Bone marrow (tissue), 2 donors: ENCODE data around the gene NAT16.
"Not testable (repeated sequence)": the region's sequence is repeated elsewhere in the genome, so short reads cannot be mapped to it uniquely, and the experiment has no call there.

Experiments used
- DNase-seq, 2 donors: peaks; one replicate each; lab custom pipeline; 2025; lab: John Stamatoyannopoulos, UW

NAT16 gene

DNA sequence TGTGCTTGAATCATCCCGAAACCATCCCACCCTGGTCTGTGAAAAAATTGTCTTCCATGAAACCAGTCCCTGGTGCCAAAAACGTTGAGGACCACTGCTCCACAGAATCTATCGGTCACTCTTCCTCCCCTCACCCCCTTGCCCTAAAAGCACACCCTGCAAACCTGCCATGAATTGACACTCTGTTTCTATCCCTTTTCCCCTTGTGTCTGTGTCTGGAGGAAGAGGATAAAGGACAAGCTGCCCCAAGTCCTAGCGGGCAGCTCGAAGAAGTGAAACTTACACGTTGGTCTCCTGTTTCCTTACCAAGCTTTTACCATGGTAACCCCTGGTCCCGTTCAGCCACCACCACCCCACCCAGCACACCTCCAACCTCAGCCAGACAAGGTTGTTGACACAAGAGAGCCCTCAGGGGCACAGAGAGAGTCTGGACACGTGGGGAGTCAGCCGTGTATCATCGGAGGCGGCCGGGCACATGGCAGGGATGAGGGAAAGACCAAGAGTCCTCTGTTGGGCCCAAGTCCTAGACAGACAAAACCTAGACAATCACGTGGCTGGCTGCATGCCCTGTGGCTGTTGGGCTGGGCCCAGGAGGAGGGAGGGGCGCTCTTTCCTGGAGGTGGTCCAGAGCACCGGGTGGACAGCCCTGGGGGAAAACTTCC is 54.0 kb downstream of the NAT16 start:
- no peak for DNase-seq

DNA sequence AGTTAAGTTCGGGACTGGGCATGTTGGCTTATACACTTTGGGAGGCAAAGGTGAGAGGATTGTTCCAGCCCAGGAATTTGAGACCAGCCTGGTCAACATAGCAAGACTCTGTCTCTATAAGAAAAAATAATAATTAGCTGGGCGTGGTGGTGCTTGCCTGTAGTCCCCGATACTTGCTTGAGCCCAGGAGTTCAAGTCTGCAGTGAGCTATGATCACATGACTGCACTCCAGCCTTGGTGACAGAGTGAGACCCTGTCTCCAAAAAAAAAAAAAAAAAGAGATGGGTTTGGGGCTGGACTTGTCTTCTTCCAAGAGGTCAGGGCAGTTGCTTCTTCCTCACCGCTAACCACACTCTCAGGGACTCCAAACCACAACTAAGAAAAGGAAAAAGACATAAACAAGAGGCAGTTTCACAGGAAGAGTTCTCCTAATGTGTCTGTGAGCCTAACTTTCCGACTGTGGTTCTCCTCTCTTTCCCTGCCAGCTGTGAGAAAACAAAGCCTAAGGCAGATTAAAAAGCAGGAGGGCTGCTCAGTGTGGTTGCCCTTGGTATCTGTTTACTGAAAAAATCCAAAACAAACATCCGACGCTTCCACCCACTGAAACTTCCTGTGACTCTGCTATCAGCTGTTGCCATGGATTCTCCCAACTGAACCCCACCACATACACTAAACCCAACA is 55.6 kb downstream of the NAT16 start:
- peak in 1 of 2 donors; percentile 20 for DNase-seq

DNA sequence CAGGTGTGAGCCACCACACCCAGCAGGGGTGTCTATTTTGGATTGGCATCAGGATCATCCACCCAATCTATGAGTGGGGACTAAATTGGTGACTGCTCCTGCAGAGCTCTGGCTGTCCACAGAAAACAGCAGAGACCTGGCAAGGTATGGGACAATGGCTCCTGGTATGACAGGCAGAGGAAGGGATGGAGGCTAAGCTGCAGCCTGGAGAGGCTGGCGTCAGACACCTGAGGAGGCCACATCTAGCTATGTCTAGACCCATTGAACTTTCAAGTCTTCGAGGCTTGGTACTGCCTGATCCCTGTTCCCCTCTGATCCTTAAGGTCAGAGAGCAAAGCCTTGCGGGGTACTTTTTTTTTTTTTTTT is 56.4 kb downstream of the NAT16 start:
- DNase-seq, result no peak

DNA sequence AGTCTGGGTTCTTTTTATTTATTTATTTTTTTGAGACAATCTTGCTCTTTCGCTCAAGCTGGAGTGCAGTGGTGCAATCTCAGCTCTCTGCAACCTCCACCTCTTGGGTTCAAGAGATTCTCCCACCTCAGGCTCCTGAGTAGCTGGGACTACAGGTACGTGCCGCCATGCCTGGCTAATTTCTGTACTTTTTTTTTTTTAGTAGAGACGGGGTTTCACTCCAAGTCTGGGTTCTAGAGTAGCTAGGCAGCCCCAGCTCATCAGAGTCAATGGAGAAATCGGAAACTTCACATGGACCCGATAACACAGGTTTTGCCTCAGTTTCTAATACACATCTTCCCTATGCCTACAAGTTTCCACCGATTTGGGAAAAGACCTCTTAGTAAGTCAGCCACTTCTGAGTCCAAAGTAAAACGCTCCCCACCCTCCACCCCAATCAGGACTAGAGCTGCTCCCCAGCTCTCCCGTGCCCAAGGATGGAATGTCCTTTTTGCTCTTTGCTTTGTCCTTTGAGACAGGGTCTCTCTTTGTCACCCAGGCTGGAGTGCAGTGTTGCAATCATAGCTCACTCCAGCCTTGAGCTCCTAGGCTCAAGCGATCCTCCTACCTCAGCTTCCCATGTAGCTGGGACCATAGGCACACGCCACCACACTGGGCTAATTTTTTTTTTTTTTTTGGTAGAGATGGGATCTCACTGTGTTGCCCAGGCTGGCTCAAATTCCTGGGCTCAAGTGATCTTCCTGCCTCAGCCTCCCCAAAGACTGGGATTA is 57.0 kb downstream of the NAT16 start:
- DNase-seq, result no peak

GRCh38 chr7:101121991-101122932 is 57.8 kb downstream of the NAT16 start:
- DNase-seq, result no peak

DNA sequence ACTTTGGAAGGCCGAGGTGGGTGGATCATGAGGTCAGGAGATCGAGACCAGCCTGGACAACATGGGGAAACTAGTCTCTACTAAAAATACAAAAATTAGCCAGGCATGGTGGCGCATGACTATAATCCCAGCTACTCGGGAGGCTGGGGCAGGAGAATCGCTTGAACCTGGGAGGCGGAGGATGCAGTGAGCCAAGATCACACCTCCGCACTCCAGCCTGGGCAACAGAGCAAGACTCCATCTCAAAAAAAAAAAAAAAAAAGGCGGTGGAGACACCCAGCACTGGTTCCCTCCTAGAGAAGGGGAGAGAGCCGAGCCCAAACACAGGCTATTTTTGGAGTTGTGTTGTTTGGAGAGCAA is 58.5 kb downstream of the NAT16 start:
- not testable (repeated sequence) for DNase-seq
